Fibroblast of the aortic adventitia (primary cell): ENCODE data around the gene SEZ6L2. TPM values are rescaled to one million over a fixed set of nuclear protein-coding genes. Genes with fewer than 3 reads are reported as not detected.
A peak's percentile ranks its signal among the peaks of the same experiment; 100 is the strongest.

Source experiments
- DNase-seq: peaks from one replicate; pipeline ENCODE4 v3.0.0-alpha.2; 2010; ENCODE audit warnings: low read depth
- H3K4me3 ChIP-seq: 2 replicates; pipeline ENCODE4 v1.5.1; 2011; ENCODE audit warnings: low read depth, mild to moderate bottlenecking, control low read depth, low read length, moderate library complexity
- total RNA-seq: library from RNA; depleted of rRNA; stranded (reverse); fragments of >200 nt; gene quantifications from 2 replicates; pipeline ENCODE4 v1.2.3, GENCODE V29; 2012; ENCODE audit warnings: low replicate concordance
- TF ChIP-seq, protein P1 (sequence below): IDR thresholded peaks from 2 replicates; pipeline ENCODE4 v1.5.1; 2011; ENCODE audit warnings: mild to moderate bottlenecking, low read length, control low read depth, inconsistent platforms; ENCODE audit not compliant: insufficient read depth

The SEZ6L2 gene
- total RNA-seq, 1 donor, result 1.4 TPM

DNA sequence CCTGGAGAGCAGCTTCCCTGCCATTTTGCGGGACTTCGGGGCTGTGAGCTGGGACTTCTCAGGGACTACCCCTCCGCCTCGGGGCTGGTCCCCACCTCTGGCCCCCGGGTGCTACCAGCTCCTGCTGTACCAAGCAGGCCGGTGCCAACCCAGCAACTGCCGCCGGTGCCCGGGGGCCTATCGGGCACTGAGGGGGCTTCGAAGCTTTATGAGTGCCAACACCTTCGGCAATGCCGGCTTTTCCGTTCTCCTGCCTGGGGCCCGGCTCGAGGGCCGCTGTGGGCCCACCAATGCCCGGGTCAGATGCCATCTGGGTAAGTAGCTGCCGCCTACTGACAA lies 2.2 kb upstream of the SEZ6L2 start:
- DNase-seq, result no peak

DNA sequence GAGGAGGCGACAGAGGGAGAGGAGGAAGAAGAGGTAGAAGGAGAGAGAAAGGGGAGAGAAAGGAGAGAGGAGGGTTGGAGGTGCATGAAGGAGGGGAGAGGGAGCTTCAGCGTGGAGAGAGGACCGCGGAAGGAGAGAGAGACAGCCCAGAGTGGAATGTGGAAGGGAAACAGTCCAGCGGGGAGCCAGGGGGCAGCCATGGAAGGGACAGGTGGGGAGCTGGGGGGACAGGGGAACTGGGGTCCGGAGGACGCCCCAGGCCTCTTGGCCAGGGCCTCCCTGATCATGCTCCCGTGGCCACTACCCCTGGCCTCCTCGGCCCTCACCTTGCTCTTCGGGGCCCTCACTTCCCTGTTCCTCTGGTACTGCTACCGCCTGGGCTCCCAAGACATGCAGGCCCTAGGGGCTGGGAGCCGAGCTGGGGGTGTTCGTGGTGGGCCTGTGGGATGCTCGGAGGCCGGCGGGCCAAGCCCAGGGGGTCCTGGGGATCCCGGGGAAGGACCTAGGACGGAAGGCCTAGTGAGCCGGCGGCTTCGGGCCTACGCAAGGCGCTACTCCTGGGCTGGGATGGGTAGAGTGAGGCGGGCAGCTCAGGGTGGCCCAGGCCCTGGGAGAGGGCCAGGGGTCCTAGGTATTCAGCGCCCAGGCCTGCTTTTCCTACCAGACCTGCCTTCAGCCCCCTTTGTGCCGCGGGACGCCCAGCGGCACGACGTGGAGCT lies 1.7 kb upstream of the SEZ6L2 start:
- peak; percentile 10 for DNase-seq
- TF ChIP-seq, protein P1, sequence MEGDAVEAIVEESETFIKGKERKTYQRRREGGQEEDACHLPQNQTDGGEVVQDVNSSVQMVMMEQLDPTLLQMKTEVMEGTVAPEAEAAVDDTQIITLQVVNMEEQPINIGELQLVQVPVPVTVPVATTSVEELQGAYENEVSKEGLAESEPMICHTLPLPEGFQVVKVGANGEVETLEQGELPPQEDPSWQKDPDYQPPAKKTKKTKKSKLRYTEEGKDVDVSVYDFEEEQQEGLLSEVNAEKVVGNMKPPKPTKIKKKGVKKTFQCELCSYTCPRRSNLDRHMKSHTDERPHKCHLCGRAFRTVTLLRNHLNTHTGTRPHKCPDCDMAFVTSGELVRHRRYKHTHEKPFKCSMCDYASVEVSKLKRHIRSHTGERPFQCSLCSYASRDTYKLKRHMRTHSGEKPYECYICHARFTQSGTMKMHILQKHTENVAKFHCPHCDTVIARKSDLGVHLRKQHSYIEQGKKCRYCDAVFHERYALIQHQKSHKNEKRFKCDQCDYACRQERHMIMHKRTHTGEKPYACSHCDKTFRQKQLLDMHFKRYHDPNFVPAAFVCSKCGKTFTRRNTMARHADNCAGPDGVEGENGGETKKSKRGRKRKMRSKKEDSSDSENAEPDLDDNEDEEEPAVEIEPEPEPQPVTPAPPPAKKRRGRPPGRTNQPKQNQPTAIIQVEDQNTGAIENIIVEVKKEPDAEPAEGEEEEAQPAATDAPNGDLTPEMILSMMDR, result no peak
- H3K4me3 ChIP-seq, result peak overlapping the region; percentile 76

More for the DNA sequence above, 2.2 kb upstream of the SEZ6L2 start:
- TF ChIP-seq, protein P1, result no peak
- H3K4me3 ChIP-seq, result peak overlapping the region; percentile 76

- peak within 1 kb of the TSS; percentile 76 for H3K4me3 ChIP-seq
Observed at GRCh38 chr16:29900102-29900887, 945 bp upstream of the SEZ6L2 start, which contains the start of gene ASPHD1. Gene ASPHD1 (plus strand): TSS chr16:29900488. CDS start chr16:29900972, 484 bp downstream.

DNA sequence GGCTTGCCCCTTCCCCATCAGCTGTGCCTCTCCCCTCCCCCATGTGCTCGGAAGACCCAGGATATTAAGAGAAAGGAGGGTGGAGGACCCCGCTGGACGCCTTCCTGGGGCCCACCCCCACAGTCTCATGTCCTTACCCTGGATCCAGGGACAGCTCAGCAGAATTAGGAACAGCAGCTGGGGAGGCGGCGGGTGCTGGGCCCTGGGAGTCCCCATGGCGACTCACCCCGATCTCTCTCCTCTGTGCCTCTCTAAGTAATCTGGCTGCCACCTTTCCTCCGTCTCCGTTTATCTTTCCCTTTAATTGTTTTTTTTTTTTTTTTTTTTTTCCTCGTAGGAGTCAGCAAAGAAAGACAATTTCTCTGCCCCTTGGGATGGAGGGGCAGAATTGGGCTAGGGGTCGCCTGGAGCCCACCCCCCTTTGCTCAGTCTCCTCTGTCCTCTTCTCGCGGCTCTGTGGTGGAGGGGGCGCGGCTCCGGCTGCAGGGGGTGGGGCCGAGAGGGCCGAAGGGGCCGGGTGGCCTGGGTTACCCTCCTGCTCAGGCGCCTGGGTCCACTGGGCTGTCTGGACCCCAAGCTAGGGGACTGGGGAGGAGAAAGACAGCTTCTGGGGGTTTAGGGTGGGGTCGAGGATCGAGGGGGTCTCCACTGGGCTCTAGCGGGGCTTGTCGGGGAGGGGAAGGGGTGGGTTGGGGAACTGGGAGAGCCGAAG lies 390 bp downstream of the SEZ6L2 start:
- DNase-seq, result no peak
- TF ChIP-seq, protein P1, result no peak
- peak overlapping the region; percentile 76 for H3K4me3 ChIP-seq

More at GRCh38 chr16:29900102-29900887, 945 bp upstream of the SEZ6L2 start, which contains the start of gene ASPHD1:
- peak; percentile 77 for DNase-seq
- TF ChIP-seq, protein P1, result no peak

DNA sequence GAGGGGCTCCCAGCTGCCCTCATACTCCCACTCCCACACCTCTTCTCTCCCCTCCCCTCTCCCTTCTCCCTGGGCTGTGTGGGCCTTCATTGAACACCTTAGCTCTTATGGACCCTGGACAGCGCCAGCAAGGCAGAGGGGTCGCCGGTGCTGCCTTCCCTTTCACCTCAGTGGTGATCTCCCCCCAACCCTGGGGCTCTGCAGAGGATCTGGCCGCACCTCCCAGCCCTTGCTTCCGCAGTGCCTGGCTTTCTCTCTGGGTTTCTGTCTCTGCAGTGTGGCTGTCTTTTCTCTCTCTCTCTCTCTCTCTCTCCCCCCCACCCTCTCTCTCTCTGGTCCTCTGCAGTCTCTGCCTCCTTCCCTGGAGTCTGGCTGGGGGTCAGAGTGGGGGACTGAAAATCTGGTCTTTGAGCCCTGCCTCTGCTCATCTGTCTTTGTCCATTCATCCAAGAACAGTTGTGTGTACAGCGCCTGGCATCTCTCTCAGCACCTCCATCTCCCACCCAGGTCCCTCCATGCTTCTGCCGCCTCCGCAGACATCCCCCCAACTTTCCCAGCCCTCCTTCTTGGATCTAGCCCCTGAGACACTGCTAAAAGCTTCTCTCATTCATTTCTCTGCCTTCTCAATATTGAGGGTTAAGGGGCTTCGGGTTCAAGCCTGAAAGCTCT lies 1.1 kb downstream of the SEZ6L2 start:
- no peak for DNase-seq
- H3K4me3 ChIP-seq, result peak overlapping the region; percentile 76
- TF ChIP-seq, protein P1, result no peak

- TF ChIP-seq, protein P1, result no peak
- no peak for DNase-seq
- H3K4me3 ChIP-seq, result no peak overlapping the region
Observed at GRCh38 chr16:29897333-29897732, 2.0 kb downstream of the SEZ6L2 start.
